Activated T-cell treated with anti-CD3 and anti-CD28 coated beads, Interleukin-2, amount 50 U/mL, for 4 hours (primary cell): ENCODE results near the gene RBM39. TPM values are rescaled to one million over a fixed set of nuclear protein-coding genes. Genes with fewer than 3 reads are reported as not detected.
"Not testable (repeated sequence)": the region's sequence is repeated elsewhere in the genome, so short reads cannot be mapped to it uniquely, and the experiment has no call there.

Source experiments
- ATAC-seq, 2 donors: fragments of 200-7000 bp; cut with Tn5 transposase; one replicate each; pipeline ENCODE4 v1.10.0; 2021
- DNase-seq: peaks from one replicate; pipeline ENCODE4 v3.0.0-alpha.2; 2020
- H3K27me3 Mint-ChIP-seq: one replicate; pipeline ENCODE4 v1.8.0; 2021; ENCODE audit warnings: low read depth, mixed read lengths
- H3K36me3 Mint-ChIP-seq: one replicate; pipeline ENCODE4 v1.8.0; 2022; ENCODE audit warnings: mixed read lengths; ENCODE audit not compliant: insufficient read depth
- H3K4me1 Mint-ChIP-seq: one replicate; pipeline ENCODE4 v1.8.0; 2021; ENCODE audit warnings: low read depth, mixed read lengths
- H3K4me3 Mint-ChIP-seq: one replicate; pipeline ENCODE4 v1.8.0; 2021; ENCODE audit warnings: mild to moderate bottlenecking, moderate library complexity, mixed read lengths
- H3K9me3 Mint-ChIP-seq: one replicate; pipeline ENCODE4 v1.8.0; 2021; ENCODE audit warnings: mixed read lengths
- total RNA-seq, 3 donors: library from RNA; stranded (reverse); gene quantifications; one replicate each; pipeline ENCODE4 v1.2.1, GENCODE V29; 2021

Gene RBM39
- 100 to 1,000 TPM; 336 to 375 (median 337) TPM for total RNA-seq

DNA sequence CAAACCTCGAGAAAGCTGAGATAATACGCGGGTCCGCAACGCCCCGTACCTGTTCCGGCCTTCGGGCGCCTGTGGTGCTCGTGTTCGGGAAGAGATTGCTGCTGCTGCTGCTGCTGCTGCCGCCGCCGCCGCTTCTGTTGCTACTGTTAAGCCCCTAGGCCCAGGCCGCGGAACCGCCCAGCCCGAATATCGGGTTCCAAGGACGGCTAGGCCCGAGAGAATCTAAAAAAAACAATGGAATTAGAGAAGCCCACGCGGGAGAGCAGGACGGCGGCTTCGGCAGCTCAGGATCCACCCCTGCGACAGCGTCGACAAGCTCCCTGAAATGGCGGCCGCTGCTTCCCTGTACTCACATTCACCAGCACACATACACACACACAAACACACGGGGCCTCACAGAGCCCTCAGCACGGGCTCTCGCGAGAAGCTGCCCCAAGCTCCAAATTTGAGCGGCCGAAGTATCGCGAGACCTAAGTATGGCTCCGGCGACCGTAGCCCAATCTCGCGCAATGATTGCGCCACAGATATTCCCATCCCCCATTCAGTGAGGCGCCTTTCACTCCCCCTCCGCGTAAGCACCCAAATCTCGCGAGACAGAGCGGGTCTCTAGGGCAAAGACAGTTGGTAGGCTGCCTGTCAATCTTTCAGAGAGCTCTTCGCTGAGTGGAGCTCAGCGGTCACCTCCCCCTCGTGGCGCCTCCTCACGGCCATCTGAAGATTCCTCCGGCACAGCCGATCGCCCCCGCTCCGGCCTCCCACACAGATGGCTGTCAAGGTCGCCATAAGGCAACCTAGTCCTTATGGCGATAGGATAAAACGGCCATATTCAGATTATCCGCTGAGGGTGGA, at the start of gene RBM39:
Gene RBM39 (minus strand): TSS at position 369 of the 849 bp plus-strand sequence. CDS start 1,386 bp downstream, outside the sequence.
- H3K4me1 Mint-ChIP-seq: peaks cover 36% of the 10 kb centered on the region
- no peaks in the 10 kb centered on the region for H3K9me3 Mint-ChIP-seq
- peaks cover 33% of the 10 kb centered on the region for H3K36me3 Mint-ChIP-seq

DNA sequence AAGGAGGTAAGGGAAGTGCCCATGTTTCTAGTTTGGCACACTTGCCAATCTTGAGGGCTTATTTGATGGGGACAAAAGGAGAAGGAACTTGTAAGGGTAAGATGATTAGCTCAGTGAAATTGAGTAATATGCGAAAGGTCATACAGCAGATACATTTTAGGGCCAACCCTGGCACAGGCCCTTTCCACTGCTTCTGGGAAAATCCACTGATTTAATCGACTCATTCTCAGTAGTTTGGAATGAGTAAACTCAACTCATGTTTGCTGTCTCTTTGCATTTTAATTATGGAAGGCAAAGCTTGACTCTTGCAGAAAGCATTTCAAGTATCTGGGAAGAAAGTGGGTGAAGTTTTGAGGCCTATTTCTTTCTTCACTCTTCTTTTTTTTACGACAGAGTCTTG, 49.8 kb upstream of the RBM39 start:
- no peak for DNase-seq
- peaks cover 7% of the 10 kb centered on the region for H3K36me3 Mint-ChIP-seq
- H3K9me3 Mint-ChIP-seq: no peaks in the 10 kb centered on the region
- H3K27me3 Mint-ChIP-seq: no peaks in the 10 kb centered on the region
- ATAC-seq: peak; percentile 56 to 77
- no peak overlapping the region for H3K4me3 Mint-ChIP-seq
- H3K4me1 Mint-ChIP-seq: peaks cover 24% of the 10 kb centered on the region

More for the DNA sequence above, at the start of gene RBM39:
- ATAC-seq (peak; percentile 86 to 89), DNase-seq (peak; percentile 99)
- Mint-ChIP-seq H3K27me3 (no peaks in the 10 kb centered on the region), H3K4me3 (peak within 1 kb of the TSS; percentile 94)

- Mint-ChIP-seq H3K4me3 (no peak overlapping the region), H3K27me3 (no peaks in the 10 kb centered on the region), H3K36me3 (peaks cover 8% of the 10 kb centered on the region), H3K9me3 (no peaks in the 10 kb centered on the region), H3K4me1 (peaks cover 18% of the 10 kb centered on the region)
- DNase-seq (no peak), ATAC-seq (no peak)
These were observed 49.0 kb upstream of the RBM39 start for GRCh38 chr20:35791097-35791496.

DNA sequence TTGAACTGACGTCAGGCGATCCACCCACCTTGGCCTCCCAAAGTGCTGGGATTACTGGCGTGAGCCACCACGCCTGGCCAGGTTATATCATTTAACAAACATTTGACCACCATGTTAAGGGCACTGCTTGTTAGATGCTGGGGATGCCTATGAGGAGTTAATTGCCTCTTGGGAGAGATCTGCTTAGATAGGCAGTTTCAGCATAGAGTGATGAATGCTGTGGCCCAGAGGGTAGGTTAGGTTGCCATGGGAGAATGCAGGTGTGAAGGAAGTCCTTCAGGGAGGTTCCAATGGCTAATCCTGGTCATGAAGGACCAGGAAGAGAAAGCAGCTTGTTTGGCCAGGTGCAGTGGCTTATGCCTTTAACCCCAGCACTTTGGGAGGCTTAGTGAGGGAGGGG, 46.7 kb upstream of the RBM39 start:
- DNase-seq: no peak
- peaks cover 6% of the 10 kb centered on the region for H3K36me3 Mint-ChIP-seq
- H3K4me3 Mint-ChIP-seq: no peak overlapping the region
- no peak for ATAC-seq
- H3K9me3 Mint-ChIP-seq: no peaks in the 10 kb centered on the region
- H3K4me1 Mint-ChIP-seq: peaks cover 12% of the 10 kb centered on the region
- no peaks in the 10 kb centered on the region for H3K27me3 Mint-ChIP-seq

GRCh38 chr20:35785541-35785940, 43.5 kb upstream of the RBM39 start:
- not testable (repeated sequence) for H3K27me3 Mint-ChIP-seq, H3K36me3 Mint-ChIP-seq, H3K9me3 Mint-ChIP-seq, H3K4me1 Mint-ChIP-seq, ATAC-seq, H3K4me3 Mint-ChIP-seq, DNase-seq

DNA sequence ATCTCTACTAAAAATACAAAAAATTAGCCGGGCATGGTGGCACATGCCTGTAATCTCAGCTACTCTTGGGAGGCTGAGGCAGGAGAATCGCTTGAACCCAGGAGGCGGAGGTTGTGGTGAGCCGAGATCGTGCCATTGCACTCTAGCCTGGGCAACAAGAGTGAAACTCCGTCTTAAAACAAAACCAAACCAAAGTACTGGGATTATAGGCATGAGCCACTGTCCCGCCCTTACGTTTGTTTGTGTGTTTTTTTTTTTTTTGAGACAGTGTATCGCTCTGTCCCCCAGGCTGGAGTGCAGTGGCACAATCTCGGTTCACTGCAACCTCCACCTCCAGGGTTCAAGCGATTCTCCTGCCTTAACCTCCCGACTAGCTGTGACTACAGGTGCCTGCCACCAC, 41.8 kb upstream of the RBM39 start:
- H3K4me1 Mint-ChIP-seq: peaks cover 12% of the 10 kb centered on the region
- not testable (repeated sequence) for H3K27me3 Mint-ChIP-seq, H3K36me3 Mint-ChIP-seq, H3K4me3 Mint-ChIP-seq, DNase-seq, ATAC-seq, H3K9me3 Mint-ChIP-seq

DNA sequence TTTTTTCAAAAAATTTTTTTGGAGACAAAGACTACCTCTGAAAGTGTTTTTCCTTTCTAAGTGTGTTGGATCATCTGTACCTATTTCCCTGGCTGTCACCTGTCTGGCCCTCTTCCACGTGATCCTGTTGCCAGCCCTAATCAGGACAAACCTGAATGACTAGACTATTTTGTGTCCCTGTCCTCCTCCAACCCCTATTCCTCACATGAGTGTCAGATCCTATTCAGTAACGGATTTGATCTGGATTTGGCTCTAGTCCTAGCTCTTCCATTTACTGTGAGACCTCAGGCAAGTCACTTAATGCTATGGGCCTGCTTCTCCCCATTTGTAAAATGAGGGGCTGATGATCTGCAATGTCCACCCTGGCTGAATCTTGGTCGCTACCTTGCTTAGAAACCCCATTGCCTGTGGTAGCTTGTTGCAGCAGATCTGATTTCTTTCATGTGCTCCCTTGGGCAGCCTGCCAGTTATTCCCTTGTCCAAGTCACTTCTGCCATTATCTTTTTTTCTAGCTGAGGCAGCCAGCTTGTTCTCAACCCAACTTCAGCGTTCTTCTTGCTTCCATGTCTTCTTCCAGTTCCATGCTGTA, 34.5 kb upstream of the RBM39 start:
- Mint-ChIP-seq H3K36me3 (peaks cover 14% of the 10 kb centered on the region), H3K27me3 (no peaks in the 10 kb centered on the region), H3K9me3 (peaks cover 2% of the 10 kb centered on the region), H3K4me3 (peak overlapping the region; percentile 37), H3K4me1 (peaks cover 57% of the 10 kb centered on the region)
- DNase-seq: no peak
- no peak for ATAC-seq

DNA sequence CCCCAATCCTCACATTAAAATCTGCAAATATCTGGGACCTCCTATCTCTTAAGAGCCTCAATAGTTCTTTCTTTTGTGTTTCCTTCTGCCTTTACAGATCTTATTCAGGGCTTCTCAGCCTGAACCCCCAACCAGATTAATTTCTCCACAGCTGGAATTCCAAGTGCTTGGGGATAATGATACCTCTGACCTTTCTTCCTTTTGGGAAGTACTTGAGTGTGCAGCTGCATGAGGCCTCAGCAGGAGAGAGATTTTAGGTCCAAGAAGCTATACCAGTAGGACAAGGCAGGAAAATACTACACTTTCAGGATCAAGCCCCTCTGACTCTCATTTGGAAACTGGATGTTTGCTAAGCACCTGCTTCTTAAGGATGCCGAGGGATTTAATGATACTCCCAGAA, 32.3 kb upstream of the RBM39 start:
- H3K27me3 Mint-ChIP-seq: no peaks in the 10 kb centered on the region
- peak overlapping the region; percentile 86 for H3K4me3 Mint-ChIP-seq
- ATAC-seq: no peak
- peaks cover 67% of the 10 kb centered on the region for H3K4me1 Mint-ChIP-seq
- H3K36me3 Mint-ChIP-seq: peaks cover 17% of the 10 kb centered on the region
- peaks cover 7% of the 10 kb centered on the region for H3K9me3 Mint-ChIP-seq
- DNase-seq: no peak

- Mint-ChIP-seq H3K27me3 (no peaks in the 10 kb centered on the region), H3K4me3 (peak overlapping the region; percentile 86), H3K4me1 (peaks cover 76% of the 10 kb centered on the region), H3K36me3 (peaks cover 17% of the 10 kb centered on the region), H3K9me3 (peaks cover 7% of the 10 kb centered on the region)
- DNase-seq: no peak
- no peak for ATAC-seq
These were observed 31.2 kb upstream of the RBM39 start for GRCh38 chr20:35773154-35773751.

- peaks cover 14% of the 10 kb centered on the region for H3K36me3 Mint-ChIP-seq
- no peak for DNase-seq
- H3K9me3 Mint-ChIP-seq: peaks cover 7% of the 10 kb centered on the region
- H3K4me3 Mint-ChIP-seq: peak overlapping the region; percentile 86
- H3K4me1 Mint-ChIP-seq: peaks cover 77% of the 10 kb centered on the region
- no peaks in the 10 kb centered on the region for H3K27me3 Mint-ChIP-seq
- no peak for ATAC-seq
These were observed 30.6 kb upstream of the RBM39 start for GRCh38 chr20:35772563-35773058.

- H3K27me3 Mint-ChIP-seq: no peaks in the 10 kb centered on the region
- H3K4me3 Mint-ChIP-seq: peak within 1 kb of the TSS; percentile 86
- H3K4me1 Mint-ChIP-seq: peaks cover 73% of the 10 kb centered on the region
- peaks cover 7% of the 10 kb centered on the region for H3K9me3 Mint-ChIP-seq
- peaks cover 13% of the 10 kb centered on the region for H3K36me3 Mint-ChIP-seq
- ATAC-seq (peak; percentile 95 to 96), DNase-seq (peak; percentile 100)
These were observed 29.9 kb upstream of the RBM39 start, which contains the start of gene PHF20 for GRCh38 chr20:35771689-35772562. TSS of gene PHF20 (plus strand) at chr20:35772015. CDS start at chr20:35801523, 29,508 bp downstream.

DNA sequence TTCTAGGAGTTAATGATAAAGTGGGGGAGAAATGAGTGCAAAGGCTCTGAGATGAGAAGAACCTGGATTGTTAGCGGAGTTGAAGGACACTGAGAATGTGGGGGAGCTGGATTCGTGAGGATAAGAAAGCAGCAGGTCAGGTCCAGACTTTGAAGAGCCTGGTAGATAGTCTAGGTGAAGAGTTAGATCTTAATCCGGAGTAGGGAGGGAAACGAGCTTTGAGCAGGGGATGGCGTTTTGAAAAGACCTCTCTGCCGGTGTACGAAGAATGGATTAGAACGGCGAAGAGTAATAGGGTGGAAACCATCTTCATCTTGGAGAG, 29.3 kb upstream of the RBM39 start:
- Mint-ChIP-seq H3K27me3 (no peaks in the 10 kb centered on the region), H3K36me3 (peaks cover 7% of the 10 kb centered on the region)

DNA sequence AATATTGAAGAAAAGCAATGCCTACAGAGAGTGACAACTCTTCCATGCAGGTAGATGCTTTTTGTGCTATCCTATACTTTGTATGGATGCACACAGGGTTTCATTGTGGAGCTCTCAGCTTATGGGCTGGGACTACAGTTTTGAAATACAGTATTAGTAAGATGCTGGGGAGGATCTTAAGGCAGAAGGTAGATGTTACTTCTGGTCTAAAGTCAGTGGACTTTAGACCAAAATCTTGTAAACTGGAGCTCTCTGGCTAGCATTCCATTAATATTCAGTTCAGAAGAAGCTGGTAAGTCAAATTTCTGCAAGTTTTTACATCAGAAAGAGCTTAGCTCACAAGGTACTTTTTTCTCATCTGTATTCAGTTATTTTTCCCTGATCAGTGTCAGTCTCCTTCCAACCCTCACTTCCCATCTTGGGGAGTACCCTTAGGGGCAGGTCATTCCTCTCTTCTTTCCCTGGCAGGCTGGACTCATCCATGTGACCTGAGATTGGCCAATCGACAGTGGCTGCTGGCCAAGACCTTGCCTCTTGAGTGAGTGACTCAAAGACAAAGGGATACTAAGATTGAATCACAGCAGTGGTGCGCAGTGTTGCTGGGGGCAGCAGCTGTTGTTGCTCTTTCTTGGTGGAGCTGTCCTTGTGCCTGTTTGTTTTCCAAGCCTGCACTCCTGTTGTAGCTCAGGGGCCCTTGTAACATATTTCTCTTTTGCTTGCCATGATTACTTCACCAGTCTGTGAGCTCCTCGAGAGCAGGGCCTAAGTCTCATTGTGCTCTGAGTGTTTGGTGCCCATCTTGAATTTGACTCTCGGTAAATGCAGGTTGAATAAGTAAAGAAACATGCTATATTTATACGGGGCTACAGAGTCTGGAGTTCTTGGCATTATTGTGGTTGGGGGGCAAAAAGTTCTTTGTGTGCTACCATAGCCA, 26.9 kb upstream of the RBM39 start:
- no peaks in the 10 kb centered on the region for H3K27me3 Mint-ChIP-seq
- H3K4me1 Mint-ChIP-seq: peaks cover 62% of the 10 kb centered on the region
- peak; percentile 15 for DNase-seq
- peaks cover 7% of the 10 kb centered on the region for H3K9me3 Mint-ChIP-seq
- H3K36me3 Mint-ChIP-seq: peaks cover 3% of the 10 kb centered on the region
- ATAC-seq: no peak
- H3K4me3 Mint-ChIP-seq: peak overlapping the region; percentile 35

More for the DNA sequence above, 29.3 kb upstream of the RBM39 start:
- Mint-ChIP-seq H3K9me3 (peaks cover 7% of the 10 kb centered on the region), H3K4me3 (peak overlapping the region; percentile 48), H3K4me1 (peaks cover 73% of the 10 kb centered on the region)
- no peak for DNase-seq
- no peak for ATAC-seq
